DND-41 (cell line): ENCODE measurements around the gene RMI2.
A peak's percentile ranks its signal among the peaks of the same experiment; 100 is the strongest.
"Not testable (repeated sequence)": the region's sequence is repeated elsewhere in the genome, so short reads cannot be mapped to it uniquely, and the experiment has no call there.

Source experiments
- ATAC-seq: fragments of 200-7000 bp; cut with Tn5 transposase; 3 replicates; pipeline ENCODE4 v1.9.1; 2021; ENCODE audit warnings: low read depth; ENCODE audit not compliant: insufficient read depth
- DNase-seq: peaks from one replicate; pipeline ENCODE4 v3.0.0-alpha.2; 2020
- H2AFZ ChIP-seq: 2 replicates; pipeline ENCODE4 v1.6.0; 2012; ENCODE audit warnings: low read depth, low read length
- H3K27ac ChIP-seq: 2 replicates; pipeline ENCODE4 v1.5.1; 2012; ENCODE audit warnings: low read length, inconsistent platforms
- H3K27me3 ChIP-seq: fragments of 200-600 bp; sonication (generic); 2 replicates; pipeline ENCODE4 v1.6.0; 2012; ENCODE audit warnings: low read length, mild to moderate bottlenecking, inconsistent platforms; ENCODE audit not compliant: insufficient read depth, poor library complexity
- H3K36me3 ChIP-seq: 2 replicates; pipeline ENCODE4 v1.5.1; 2012; ENCODE audit warnings: low read length, inconsistent platforms; ENCODE audit not compliant: insufficient read depth
- H3K4me1 ChIP-seq: 2 replicates; pipeline ENCODE4 v1.5.1; 2012; ENCODE audit warnings: mild to moderate bottlenecking, low read length; ENCODE audit not compliant: insufficient read depth
- H3K4me2 ChIP-seq: 2 replicates; pipeline ENCODE4 v1.6.0; 2012; ENCODE audit warnings: mild to moderate bottlenecking, moderate library complexity, low read length, inconsistent platforms; ENCODE audit not compliant: insufficient read depth
- H3K4me3 ChIP-seq, 2 experiments: fragments of 200-600 bp in 1 of 2; shearing (Covaris generic) in 1 of 2; 2 replicates each; pipeline ENCODE4 v1.5.1; 2012 to 2016; ENCODE audit warnings: inconsistent platforms in 2 of 2, low read length in 2 of 2, mild to moderate bottlenecking in 2 of 2, low read depth in 1 of 2, moderate library complexity in 1 of 2
- H3K79me2 ChIP-seq: 2 replicates; pipeline ENCODE4 v1.6.0; 2012; ENCODE audit warnings: low read length, inconsistent platforms; ENCODE audit not compliant: insufficient read depth
- H3K9ac ChIP-seq: 2 replicates; pipeline ENCODE4 v1.6.0; 2012; ENCODE audit warnings: low read depth, mild to moderate bottlenecking, inconsistent platforms, low read length, moderate library complexity
- H3K9me3 ChIP-seq: 2 replicates; pipeline ENCODE4 v1.5.1; 2012; ENCODE audit warnings: low read length, moderate library complexity, mild to moderate bottlenecking, inconsistent platforms; ENCODE audit not compliant: insufficient read depth, severe bottlenecking
- H4K20me1 ChIP-seq: 2 replicates; pipeline ENCODE4 v1.6.0; 2012; ENCODE audit warnings: low read length; ENCODE audit not compliant: insufficient read depth
- EZH2 ChIP-seq: IDR thresholded peaks from 3 replicates; pipeline ENCODE4 v1.6.1; 2012; ENCODE audit warnings: borderline replicate concordance, low read depth, mild to moderate bottlenecking, moderate library complexity, low read length, inconsistent platforms; ENCODE audit not compliant: severe bottlenecking
- TF ChIP-seq, protein P1 (sequence below): IDR thresholded peaks from 2 replicates; pipeline ENCODE4 v1.5.1; 2012; ENCODE audit warnings: borderline replicate concordance, low read length, moderate library complexity, mild to moderate bottlenecking; ENCODE audit not compliant: poor library complexity, severe bottlenecking; ENCODE audit errors: extremely low read depth

Gene RMI2

DNA sequence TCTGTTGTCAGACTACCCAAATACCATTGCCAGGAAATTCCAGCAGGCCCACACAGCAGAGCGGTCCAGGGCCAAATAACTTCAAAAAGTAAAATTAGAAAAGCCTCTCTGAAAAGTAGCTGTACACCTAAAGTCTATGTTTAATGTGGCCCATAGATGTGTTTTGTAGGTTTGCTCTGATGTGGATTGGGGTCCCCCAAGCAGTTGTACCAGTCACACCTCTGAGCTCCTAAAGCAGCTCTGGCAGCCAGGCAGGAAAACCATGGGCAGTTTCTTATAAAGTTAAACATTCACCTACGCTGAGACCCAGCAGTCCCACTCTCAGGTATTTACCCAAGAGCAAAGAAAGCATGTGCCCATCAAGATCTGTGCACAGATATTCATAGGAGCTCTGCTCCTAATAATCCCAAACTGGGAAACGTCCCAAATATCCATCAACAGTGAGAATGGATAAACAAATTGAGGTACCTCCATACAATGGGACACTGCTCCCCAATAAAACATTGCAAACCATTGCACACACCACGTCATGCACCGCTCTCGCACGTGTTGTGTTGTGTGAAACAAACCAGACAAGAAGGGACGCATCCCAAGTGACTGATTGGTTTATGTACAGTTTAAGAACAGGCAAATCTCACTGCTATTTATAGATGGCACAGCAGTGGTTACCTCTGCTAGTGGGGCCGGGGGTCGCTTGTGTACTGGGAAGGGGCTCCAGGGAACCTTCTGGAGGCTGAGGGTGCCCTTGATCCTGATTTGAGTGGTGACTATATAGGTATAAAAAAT, 48.4 kb upstream of the RMI2 start:
- Histone ChIP-seq H3K4me2 (peak overlapping the region; percentile 58), H3K79me2 (no peaks in the 10 kb centered on the region), H3K9me3 (no peaks in the 10 kb centered on the region), H4K20me1 (peaks cover 3% of the 10 kb centered on the region; the same call in 1 of the 2 replicates), H3K27ac (peak overlapping the region; percentile 66), H3K9ac (peak overlapping the region; percentile 13; the same call in 1 of the 2 replicates), H3K4me3 (peak overlapping the region in 1 of 2 experiments; percentile 35; a peak in 2 of 4 replicates), H3K27me3 (no peaks in the 10 kb centered on the region), H3K4me1 (peaks cover 45% of the 10 kb centered on the region), H3K36me3 (no peaks in the 10 kb centered on the region), H2AFZ (no peak overlapping the region)
- DNase-seq (peak; percentile 24), ATAC-seq (peak; percentile 5)
- no peak for TF ChIP-seq EZH2
- TF ChIP-seq, protein P1, sequence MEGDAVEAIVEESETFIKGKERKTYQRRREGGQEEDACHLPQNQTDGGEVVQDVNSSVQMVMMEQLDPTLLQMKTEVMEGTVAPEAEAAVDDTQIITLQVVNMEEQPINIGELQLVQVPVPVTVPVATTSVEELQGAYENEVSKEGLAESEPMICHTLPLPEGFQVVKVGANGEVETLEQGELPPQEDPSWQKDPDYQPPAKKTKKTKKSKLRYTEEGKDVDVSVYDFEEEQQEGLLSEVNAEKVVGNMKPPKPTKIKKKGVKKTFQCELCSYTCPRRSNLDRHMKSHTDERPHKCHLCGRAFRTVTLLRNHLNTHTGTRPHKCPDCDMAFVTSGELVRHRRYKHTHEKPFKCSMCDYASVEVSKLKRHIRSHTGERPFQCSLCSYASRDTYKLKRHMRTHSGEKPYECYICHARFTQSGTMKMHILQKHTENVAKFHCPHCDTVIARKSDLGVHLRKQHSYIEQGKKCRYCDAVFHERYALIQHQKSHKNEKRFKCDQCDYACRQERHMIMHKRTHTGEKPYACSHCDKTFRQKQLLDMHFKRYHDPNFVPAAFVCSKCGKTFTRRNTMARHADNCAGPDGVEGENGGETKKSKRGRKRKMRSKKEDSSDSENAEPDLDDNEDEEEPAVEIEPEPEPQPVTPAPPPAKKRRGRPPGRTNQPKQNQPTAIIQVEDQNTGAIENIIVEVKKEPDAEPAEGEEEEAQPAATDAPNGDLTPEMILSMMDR = no peak

DNA sequence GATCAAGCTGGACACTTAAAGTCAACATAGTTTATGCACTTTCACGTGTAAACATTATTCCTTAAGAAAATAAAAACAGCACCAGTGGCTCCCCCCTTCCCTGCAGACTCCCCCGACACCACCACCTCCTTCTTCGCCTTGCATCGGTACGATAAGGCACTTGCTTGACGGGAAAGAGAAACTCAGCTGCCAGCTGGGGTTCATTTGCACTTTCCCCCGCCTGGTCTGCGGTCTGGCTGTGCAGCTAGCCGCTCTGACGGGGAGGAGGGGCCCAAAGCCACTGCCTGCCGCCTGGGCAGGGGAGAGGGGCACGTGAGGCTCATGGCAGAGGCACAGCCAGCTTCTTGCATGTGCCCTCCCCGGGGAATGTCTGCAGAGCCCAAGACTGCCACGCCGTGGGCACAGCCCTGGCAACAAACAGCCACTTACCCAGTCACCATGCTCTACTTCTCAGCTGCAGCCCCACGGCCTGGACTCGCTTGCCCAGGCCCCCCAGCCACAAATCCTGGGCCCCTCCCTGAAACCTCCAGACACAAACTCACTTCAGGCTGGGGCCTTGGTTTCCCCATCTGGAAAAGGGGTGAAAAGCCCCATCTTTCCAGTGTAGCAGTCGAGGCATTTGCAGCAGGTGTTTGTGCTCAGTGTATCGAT, 47.6 kb upstream of the RMI2 start:
- peak overlapping the region; percentile 51 for H3K9ac ChIP-seq
- H3K27ac ChIP-seq = peak overlapping the region; percentile 87
- H4K20me1 ChIP-seq = peaks cover 3% of the 10 kb centered on the region; the same call in 1 of the 2 replicates
- no peaks in the 10 kb centered on the region for H3K9me3 ChIP-seq
- H3K4me3 ChIP-seq = peak overlapping the region in 1 of 2 experiments; percentile 35; a peak in 2 of 4 replicates
- H3K4me1 ChIP-seq = peaks cover 45% of the 10 kb centered on the region
- ATAC-seq (peak; percentile 93), DNase-seq (peak; percentile 97)
- H3K79me2 ChIP-seq = no peaks in the 10 kb centered on the region
- 0 out of 2 replicates have a peak overlapping the region, but pooled peaks have one; percentile 8 for H2AFZ ChIP-seq
- H3K4me2 ChIP-seq = peak overlapping the region; percentile 58
- no peaks in the 10 kb centered on the region for H3K36me3 ChIP-seq
- TF ChIP-seq, protein P1 = peak; percentile 75
- TF ChIP-seq EZH2 = no peak
- no peaks in the 10 kb centered on the region for H3K27me3 ChIP-seq

DNA sequence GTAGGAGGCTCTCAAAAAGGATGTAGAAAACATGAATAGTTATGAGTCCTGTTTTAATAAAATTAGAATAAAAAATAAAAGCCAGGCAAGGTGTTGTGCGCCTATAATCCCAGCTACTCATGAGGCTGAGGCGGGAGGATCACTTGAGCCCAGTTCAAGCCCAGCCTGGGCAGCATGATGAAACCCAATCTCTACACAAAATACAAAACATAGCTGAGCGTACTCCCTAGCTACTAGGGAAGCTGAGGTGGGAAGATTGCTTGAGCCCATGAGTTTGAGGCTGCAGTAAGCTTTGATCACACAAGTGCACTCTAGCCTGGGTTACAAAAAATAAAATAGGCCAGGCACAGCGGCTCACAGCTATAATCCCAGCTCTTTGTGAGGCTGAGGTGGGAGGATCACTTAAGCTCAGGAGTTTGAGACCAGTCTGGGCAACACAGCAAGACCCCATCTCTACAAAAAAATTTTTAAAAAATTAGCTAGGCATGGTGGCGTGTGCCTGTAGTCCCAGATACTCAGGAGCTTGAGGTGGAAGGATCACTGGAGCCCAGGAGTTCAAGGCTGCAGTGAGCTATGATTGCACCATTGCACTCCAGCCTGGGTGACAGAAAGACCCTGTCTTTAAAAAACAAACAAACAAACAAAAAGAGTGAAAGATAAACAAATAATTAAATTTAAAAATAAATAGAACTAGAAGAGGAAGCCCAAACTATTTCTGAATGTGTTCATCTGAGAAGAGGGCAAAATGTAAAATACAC, 46.9 kb upstream of the RMI2 start:
- Histone ChIP-seq H3K4me3 (no peak overlapping the region), H4K20me1 (peaks cover 3% of the 10 kb centered on the region; the same call in 1 of the 2 replicates), H3K4me2 (peak overlapping the region; percentile 58), H3K4me1 (peaks cover 50% of the 10 kb centered on the region), H3K27ac (peak overlapping the region; percentile 87), H3K9me3 (no peaks in the 10 kb centered on the region), H3K79me2 (no peaks in the 10 kb centered on the region), H2AFZ (no peak overlapping the region), H3K27me3 (no peaks in the 10 kb centered on the region), H3K36me3 (no peaks in the 10 kb centered on the region), H3K9ac (peak overlapping the region; percentile 51)
- DNase-seq = peak; percentile 33
- TF ChIP-seq EZH2 = no peak
- TF ChIP-seq, protein P1 = no peak
- ATAC-seq = peak; percentile 6; the same call in 1 of the 3 replicates

DNA sequence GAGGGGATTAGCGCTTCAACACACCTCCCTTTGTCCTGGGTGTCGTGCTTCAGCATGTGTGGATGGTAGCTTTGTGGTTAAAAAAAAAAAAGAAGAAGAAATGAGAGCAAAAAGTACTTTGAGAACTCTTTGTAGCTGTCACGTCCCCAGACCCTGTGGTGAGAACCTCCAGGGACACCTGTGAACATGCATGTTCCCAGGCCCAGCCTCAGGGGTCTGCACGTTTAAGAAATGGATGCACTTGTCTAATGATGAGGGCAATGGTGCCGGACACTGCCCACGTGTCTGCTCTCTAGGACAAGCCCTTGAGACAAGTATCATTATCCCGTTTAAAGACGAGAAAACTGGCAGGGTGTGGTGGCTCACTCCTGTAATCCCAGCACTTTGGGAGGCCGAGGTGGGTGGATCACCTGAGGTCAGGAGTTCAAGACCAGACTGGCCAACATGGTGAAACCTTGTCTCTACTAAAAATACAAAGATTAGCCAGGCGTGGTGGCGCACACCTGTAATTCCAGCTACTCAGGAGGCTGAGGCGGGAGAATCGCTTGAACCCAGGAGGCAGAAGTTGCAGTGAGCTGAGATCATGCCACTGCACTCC, 46.2 kb upstream of the RMI2 start:
- H3K9me3 ChIP-seq, H3K79me2 ChIP-seq, H4K20me1 ChIP-seq, H3K9ac ChIP-seq, H3K4me3 ChIP-seq, H2AFZ ChIP-seq, H3K27me3 ChIP-seq, H3K36me3 ChIP-seq: not testable (repeated sequence)
- Histone ChIP-seq H3K27ac (peak overlapping the region; percentile 87), H3K4me1 (peaks cover 55% of the 10 kb centered on the region), H3K4me2 (peak overlapping the region; percentile 58; the same call in 1 of the 2 replicates)
- peak; percentile 49 for ATAC-seq
- DNase-seq = peak; percentile 84
